ENCODE results near the gene TMEFF2. TPM values are rescaled to one million over a fixed set of nuclear protein-coding genes. Genes with fewer than 3 reads are reported as not detected.

Gene TMEFF2
- total and polyA plus RNA-seq, 2 experiments from 2014 or later = 1.7 to 2.2 TPM

DNA sequence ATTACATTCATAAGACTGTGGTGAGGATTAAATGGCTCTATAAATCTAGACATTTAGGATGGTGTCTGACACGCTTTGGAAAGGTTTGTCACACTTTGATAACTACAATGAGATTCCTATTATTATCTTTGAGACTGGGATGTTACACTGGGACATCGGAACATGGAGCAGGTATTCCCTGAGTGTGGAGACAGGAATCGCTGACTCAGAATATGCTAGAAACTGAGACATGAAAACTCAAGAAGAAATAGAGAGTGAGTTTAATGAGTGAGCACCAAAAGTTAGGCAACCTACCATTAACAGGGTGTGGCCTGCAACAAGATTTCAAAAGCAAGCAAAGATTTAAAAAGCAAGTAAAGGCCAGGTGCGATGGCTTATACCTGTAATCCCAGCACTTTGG is 145.4 kb downstream of the TMEFF2 start:
- Histone ChIP-seq H3K27ac (ENCODE audit: low read depth) (no peak overlapping the region), H3K4me3 (no peak overlapping the region), H2AFZ (no peak overlapping the region), H3K27me3 (ENCODE audit: insufficient read depth) (no peaks in the 10 kb centered on the region), H3K9me2 (ENCODE audit: insufficient read depth) (peaks cover 14% of the 10 kb centered on the region), H4K20me1 (replicated peaks; ENCODE audit: insufficient read depth) (no peaks in the 10 kb centered on the region), H3K4me1 (ENCODE audit: insufficient read depth) (peaks cover 7% of the 10 kb centered on the region; the same call in 1 of the 2 replicates), H3F3A (replicated peaks; ENCODE audit: low read depth) (no peaks in the 10 kb centered on the region), H3K4me2 (no peak overlapping the region), H3K36me3 (ENCODE audit: insufficient read depth) (no peaks in the 10 kb centered on the region), H3K79me2 (replicated peaks; ENCODE audit: insufficient read depth) (no peaks in the 10 kb centered on the region)
- peaks cover 2% of the 10 kb centered on the region for H3K27me3 Mint-ChIP-seq (ENCODE audit: insufficient read depth, low read depth, poor library complexity)
- H3K27ac Mint-ChIP-seq = no peak overlapping the region
- no peak for ATAC-seq
- no peaks in the 10 kb centered on the region for H3K9me3 Mint-ChIP-seq
- no peak for DNase-seq (ENCODE audit: low spot score)
- TF ChIP-seq CREB1 (CRISPR knock-in tag; IDR thresholded peaks at IDR 0.05; ENCODE audit: low read depth) (no peak), NANOG (IDR thresholded peaks at IDR 0.05; ENCODE audit: borderline replicate concordance) (no peak)
- TF ChIP-seq, protein P1, sequence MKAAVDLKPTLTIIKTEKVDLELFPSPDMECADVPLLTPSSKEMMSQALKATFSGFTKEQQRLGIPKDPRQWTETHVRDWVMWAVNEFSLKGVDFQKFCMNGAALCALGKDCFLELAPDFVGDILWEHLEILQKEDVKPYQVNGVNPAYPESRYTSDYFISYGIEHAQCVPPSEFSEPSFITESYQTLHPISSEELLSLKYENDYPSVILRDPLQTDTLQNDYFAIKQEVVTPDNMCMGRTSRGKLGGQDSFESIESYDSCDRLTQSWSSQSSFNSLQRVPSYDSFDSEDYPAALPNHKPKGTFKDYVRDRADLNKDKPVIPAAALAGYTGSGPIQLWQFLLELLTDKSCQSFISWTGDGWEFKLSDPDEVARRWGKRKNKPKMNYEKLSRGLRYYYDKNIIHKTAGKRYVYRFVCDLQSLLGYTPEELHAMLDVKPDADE (IDR thresholded peaks at IDR 0.05) = no peak
- TF ChIP-seq, protein P2, sequence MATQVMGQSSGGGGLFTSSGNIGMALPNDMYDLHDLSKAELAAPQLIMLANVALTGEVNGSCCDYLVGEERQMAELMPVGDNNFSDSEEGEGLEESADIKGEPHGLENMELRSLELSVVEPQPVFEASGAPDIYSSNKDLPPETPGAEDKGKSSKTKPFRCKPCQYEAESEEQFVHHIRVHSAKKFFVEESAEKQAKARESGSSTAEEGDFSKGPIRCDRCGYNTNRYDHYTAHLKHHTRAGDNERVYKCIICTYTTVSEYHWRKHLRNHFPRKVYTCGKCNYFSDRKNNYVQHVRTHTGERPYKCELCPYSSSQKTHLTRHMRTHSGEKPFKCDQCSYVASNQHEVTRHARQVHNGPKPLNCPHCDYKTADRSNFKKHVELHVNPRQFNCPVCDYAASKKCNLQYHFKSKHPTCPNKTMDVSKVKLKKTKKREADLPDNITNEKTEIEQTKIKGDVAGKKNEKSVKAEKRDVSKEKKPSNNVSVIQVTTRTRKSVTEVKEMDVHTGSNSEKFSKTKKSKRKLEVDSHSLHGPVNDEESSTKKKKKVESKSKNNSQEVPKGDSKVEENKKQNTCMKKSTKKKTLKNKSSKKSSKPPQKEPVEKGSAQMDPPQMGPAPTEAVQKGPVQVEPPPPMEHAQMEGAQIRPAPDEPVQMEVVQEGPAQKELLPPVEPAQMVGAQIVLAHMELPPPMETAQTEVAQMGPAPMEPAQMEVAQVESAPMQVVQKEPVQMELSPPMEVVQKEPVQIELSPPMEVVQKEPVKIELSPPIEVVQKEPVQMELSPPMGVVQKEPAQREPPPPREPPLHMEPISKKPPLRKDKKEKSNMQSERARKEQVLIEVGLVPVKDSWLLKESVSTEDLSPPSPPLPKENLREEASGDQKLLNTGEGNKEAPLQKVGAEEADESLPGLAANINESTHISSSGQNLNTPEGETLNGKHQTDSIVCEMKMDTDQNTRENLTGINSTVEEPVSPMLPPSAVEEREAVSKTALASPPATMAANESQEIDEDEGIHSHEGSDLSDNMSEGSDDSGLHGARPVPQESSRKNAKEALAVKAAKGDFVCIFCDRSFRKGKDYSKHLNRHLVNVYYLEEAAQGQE (IDR thresholded peaks at IDR 0.05; ENCODE audit: unreplicated experiment) = no peak
- peaks cover 6% of the 10 kb centered on the region; the same call in 2 of the 3 replicates for H3K4me1 Mint-ChIP-seq
- H3K4me3 Mint-ChIP-seq = no peak overlapping the region
- no peaks in the 10 kb centered on the region for H3K36me3 Mint-ChIP-seq (ENCODE audit: low read depth)

DNA sequence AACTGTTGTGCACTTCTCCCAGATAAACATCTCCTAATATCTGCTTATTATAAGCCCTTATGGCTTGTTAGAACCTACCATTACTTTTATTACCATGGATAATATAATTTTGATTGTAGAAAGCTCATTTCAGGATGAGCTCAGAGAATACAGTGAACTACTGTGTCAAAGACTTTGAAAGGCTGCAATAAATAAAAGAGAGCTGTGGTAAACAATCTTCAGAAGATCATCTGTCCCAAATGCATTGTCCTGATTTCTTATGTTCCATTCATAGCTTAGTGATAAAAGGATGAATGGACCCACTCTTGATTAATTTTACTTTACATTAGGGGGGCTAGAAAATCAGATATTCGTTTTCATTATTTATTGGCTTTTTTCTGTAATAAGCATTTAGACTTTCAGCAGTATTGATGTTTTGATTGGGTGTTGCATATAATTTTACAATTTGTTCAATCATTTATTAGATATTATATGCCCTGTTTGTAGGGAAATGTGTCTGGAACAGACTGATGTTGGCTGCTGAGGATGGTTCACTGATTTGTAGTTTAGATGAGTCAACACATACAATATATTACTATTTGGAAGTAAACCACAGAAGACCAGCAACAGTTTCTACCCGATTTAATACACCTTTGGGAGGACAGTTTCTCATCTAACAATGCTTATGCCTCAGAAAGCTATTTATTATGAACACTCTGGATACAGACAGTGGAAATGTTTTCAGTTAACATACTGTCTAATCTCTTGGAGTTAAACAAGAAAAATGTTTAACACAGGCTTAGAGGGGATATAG is 147.2 kb downstream of the TMEFF2 start:
- H3K9me3 Mint-ChIP-seq = no peaks in the 10 kb centered on the region
- Histone ChIP-seq H3K27ac (ENCODE audit: low read depth) (no peak overlapping the region), H3K9me2 (ENCODE audit: insufficient read depth) (peaks cover 21% of the 10 kb centered on the region), H2AFZ (no peak overlapping the region), H3K4me3 (no peak overlapping the region), H3K36me3 (ENCODE audit: insufficient read depth) (no peaks in the 10 kb centered on the region), H3K27me3 (ENCODE audit: insufficient read depth) (no peaks in the 10 kb centered on the region), H3K4me1 (ENCODE audit: insufficient read depth) (0 out of 2 replicates have a peak, but pooled peaks cover 6% of the 10 kb centered on the region), H3F3A (replicated peaks; ENCODE audit: low read depth) (no peaks in the 10 kb centered on the region), H3K79me2 (replicated peaks; ENCODE audit: insufficient read depth) (no peaks in the 10 kb centered on the region), H4K20me1 (replicated peaks; ENCODE audit: insufficient read depth) (no peaks in the 10 kb centered on the region), H3K4me2 (no peak overlapping the region)
- no peak for ATAC-seq
- H3K27me3 Mint-ChIP-seq (ENCODE audit: insufficient read depth, low read depth, poor library complexity) = no peaks in the 10 kb centered on the region
- no peak overlapping the region for H3K27ac Mint-ChIP-seq
- peaks cover 3% of the 10 kb centered on the region; the same call in 1 of the 3 replicates for H3K4me1 Mint-ChIP-seq
- no peak for DNase-seq (ENCODE audit: low spot score)
- H3K4me3 Mint-ChIP-seq = no peak overlapping the region
- H3K36me3 Mint-ChIP-seq (ENCODE audit: low read depth) = no peaks in the 10 kb centered on the region
- no peak for TF ChIP-seq JUNB (IDR thresholded peaks at IDR 0.05; ENCODE audit: unreplicated experiment)
- no peak for TF ChIP-seq CREB1 (CRISPR knock-in tag; IDR thresholded peaks at IDR 0.05; ENCODE audit: low read depth)
- no peak for TF ChIP-seq ZNF331 (CRISPR knock-in tag; IDR thresholded peaks at IDR 0.05; ENCODE audit: low read depth)
